ENCODE measurements around the gene PRR35. TPM values are rescaled to one million over a fixed set of nuclear protein-coding genes. Genes with fewer than 3 reads are reported as not detected.

The PRR35 gene
- total and polyA plus RNA-seq, 7 donors = not detected

- Histone ChIP-seq H3K9me3 (no peaks in the 10 kb centered on the region), H3K27me3 (ENCODE audit: insufficient read depth in 3 of 3, low read length in 2 of 3) (no peaks in the 10 kb centered on the region), H3K36me3 (ENCODE audit: insufficient read depth in 1 of 2, low read depth in 1 of 2) (no peaks in the 10 kb centered on the region), H3K4me3 (peak overlapping the region; percentile 45), H3K4me1 (peaks cover 16% of the 10 kb centered on the region), H3K27ac (no peak overlapping the region)
- WGBS, 3 donors = 88 to 92% (median 90%) methylated on average over 34 to 35 of the region's 35 CpGs
- ATAC-seq (no peak), DNase-seq (no peak)
- TF ChIP-seq CTCF (IDR thresholded peaks at IDR 0.05) = no peak
- intact Hi-C loops (cut with DNase I) = no loop called here
These were observed 7.4 kb downstream of the PRR35 start for GRCh38 chr16:567373-568256.

- H3K9me3 ChIP-seq = no peaks in the 10 kb centered on the region
- H3K27ac ChIP-seq = no peak overlapping the region
- intact Hi-C loops (cut with DNase I) = no loop called here
- H3K4me1 ChIP-seq = peaks cover 16% of the 10 kb centered on the region
- DNase-seq = no peak
- peak overlapping the region; percentile 84 for H3K4me3 ChIP-seq
- WGBS, 3 donors = 62 to 75% (median 67%) methylated on average over 9 to 11 of the region's 11 CpGs
- TF ChIP-seq CTCF (IDR thresholded peaks at IDR 0.05) = no peak
- H3K27me3 ChIP-seq (ENCODE audit: insufficient read depth in 3 of 3, low read length in 2 of 3) = no peaks in the 10 kb centered on the region
- no peak for ATAC-seq
- peaks cover 0 to under 1% of the 10 kb centered on the region in 2 donors for H3K36me3 ChIP-seq (ENCODE audit: insufficient read depth in 1 of 2, low read depth in 1 of 2)
These were observed 8.4 kb downstream of the PRR35 start for GRCh38 chr16:568401-569258.

GRCh38 chr16:569445-570254 is 9.5 kb downstream of the PRR35 start, which contains the start of gene PIGQ:
Gene PIGQ, plus strand, starts transcription at chr16:569968. Its CDS starts 4,107 bp downstream, at chr16:574075.
- intact Hi-C loops (cut with DNase I) = loop anchor here in 1 of 2 donors (10.0 kb wide), 1 partner anchor 215 kb away; the partner anchor contains the start of genes CHTF18 and RPUSD1
- 2 to 4% (median 2%) methylated on average over 22 to 87 of the region's 87 CpGs for WGBS, 3 donors
- DNase-seq = peak; percentile 77 to 81
- no peaks in the 10 kb centered on the region for H3K9me3 ChIP-seq
- peak within 1 kb of the TSS; percentile 84 for H3K4me3 ChIP-seq
- TF ChIP-seq CTCF (IDR thresholded peaks at IDR 0.05) = no peak
- H3K36me3 ChIP-seq (ENCODE audit: insufficient read depth in 1 of 2, low read depth in 1 of 2) = peaks cover 0 to 11% of the 10 kb centered on the region in 2 donors
- peaks cover 16% of the 10 kb centered on the region for H3K4me1 ChIP-seq
- H3K27me3 ChIP-seq (ENCODE audit: insufficient read depth in 3 of 3, low read length in 2 of 3) = no peaks in the 10 kb centered on the region
- peak; percentile 66 to 80 (median 74) for ATAC-seq
- H3K27ac ChIP-seq = peak within 1 kb of the TSS; percentile 80
